ENCODE data around the gene RABGGTB. TPM values are rescaled to one million over a fixed set of nuclear protein-coding genes. Genes with fewer than 3 reads are reported as not detected.

The RABGGTB gene
- total RNA-seq, 1 experiment from 2014 or later: 28.9 TPM

Other genes with a start within 250 kb of the RABGGTB start
- 0.70 and 1.5 TPM in 2 replicates for gene SLC44A5, start 175.1 kb upstream of the RABGGTB start, total RNA-seq (2014; rRNA removed; shearing (Covaris generic); ENCODE audit: low replicate concordance)
- gene ACADM, start 61.5 kb upstream of the RABGGTB start, total RNA-seq (2014; rRNA removed; shearing (Covaris generic); ENCODE audit: low replicate concordance): 16.1 and 21.0 TPM in 2 replicates
- gene MSH4, start 10.6 kb downstream of the RABGGTB start, total RNA-seq (2014; rRNA removed; shearing (Covaris generic); ENCODE audit: low replicate concordance): not detected in 2 replicates
- not detected in 2 replicates for gene ASB17, start 146.1 kb downstream of the RABGGTB start, total RNA-seq (2014; rRNA removed; shearing (Covaris generic); ENCODE audit: low replicate concordance)